Measurements from ENCODE around the gene FOSB.
"Not testable (repeated sequence)": the region's sequence is repeated elsewhere in the genome, so short reads cannot be mapped to it uniquely, and the experiment has no call there.

Gene FOSB

GRCh38 chr19:45509692-45510015 lies 41.9 kb downstream of the FOSB start:
- peak overlapping the region; percentile 91 for H3K4me3 ChIP-seq (ENCODE audit: low read depth, low read length)
- TF ChIP-seq CTCF (IDR thresholded peaks at IDR 0.05; ENCODE audit: control insufficient read depth, extremely low read depth, insufficient read depth): no peak
- no peak for DNase-seq (ENCODE audit: low read depth)

GRCh38 chr19:45510352-45510751 lies 42.6 kb downstream of the FOSB start:
- H3K4me3 ChIP-seq (ENCODE audit: low read depth, low read length); DNase-seq (ENCODE audit: low read depth): not testable (repeated sequence)

GRCh38 chr19:45511074-45511473 lies 43.3 kb downstream of the FOSB start:
- no peak for TF ChIP-seq CTCF (IDR thresholded peaks at IDR 0.05; ENCODE audit: control insufficient read depth, extremely low read depth, insufficient read depth)
- no peak overlapping the region for H3K4me3 ChIP-seq (ENCODE audit: low read depth, low read length)
- no peak for DNase-seq (ENCODE audit: low read depth)

GRCh38 chr19:45512881-45513483 lies 45.2 kb downstream of the FOSB start:
- H3K4me3 ChIP-seq (ENCODE audit: low read depth, low read length): no peak overlapping the region
- no peak for DNase-seq (ENCODE audit: low read depth)
- no peak for TF ChIP-seq CTCF (IDR thresholded peaks at IDR 0.05; ENCODE audit: control insufficient read depth, extremely low read depth, insufficient read depth)

- no peak for DNase-seq (ENCODE audit: low read depth)
- H3K4me3 ChIP-seq (ENCODE audit: low read depth, low read length): no peak overlapping the region
Observed at GRCh38 chr19:45514376-45515051, 46.7 kb downstream of the FOSB start.

GRCh38 chr19:45515081-45515624 lies 47.4 kb downstream of the FOSB start:
- DNase-seq (ENCODE audit: low read depth): no peak

More at GRCh38 chr19:45514376-45515051, 46.7 kb downstream of the FOSB start:
- no peak for TF ChIP-seq CTCF (IDR thresholded peaks at IDR 0.05; ENCODE audit: control insufficient read depth, extremely low read depth, insufficient read depth)

More at GRCh38 chr19:45515081-45515624, 47.4 kb downstream of the FOSB start:
- H3K4me3 ChIP-seq (ENCODE audit: low read depth, low read length): no peak overlapping the region
- TF ChIP-seq CTCF (IDR thresholded peaks at IDR 0.05; ENCODE audit: control insufficient read depth, extremely low read depth, insufficient read depth): no peak

Measured in LNCaP clone FGC (cell line).